OCI-LY1 (cell line): ENCODE measurements around the gene CELF4.

Source experiments
- CTCF ChIP-seq: fragments of 200-600 bp; sonication (generic), shearing (Covaris generic); IDR thresholded peaks from 2 replicates; pipeline ENCODE4 v1.5.1; 2017; ENCODE audit warnings: mild to moderate bottlenecking, antibody characterized with exemption, low read length, moderate library complexity, mixed read lengths
- EZH2 ChIP-seq: fragments of 200-600 bp; sonication (generic), shearing (Covaris generic); IDR thresholded peaks from 2 replicates; pipeline ENCODE4 v1.8.0; 2017; ENCODE audit warnings: borderline replicate concordance, mixed run types, mild to moderate bottlenecking, antibody characterized with exemption, low read length, moderate library complexity, mixed read lengths

- no peak for TF ChIP-seq CTCF
- no peak for TF ChIP-seq EZH2
Observed at GRCh38 chr18:37543321-37543720, 22.3 kb downstream of the CELF4 start.
